Stimulated activated naive CD8-positive, alpha-beta T cell treated with anti-CD3 and anti-CD28 coated beads, Interleukin-15, Interleukin-2, amounts not matched to agents 100 ng/mL and 50 ng/mL, for 24 hours (primary cell): Measurements from ENCODE around the gene GLI1.
A peak's percentile ranks its signal among the peaks of the same experiment; 100 is the strongest.
"Not testable (repeated sequence)": the region's sequence is repeated elsewhere in the genome, so short reads cannot be mapped to it uniquely, and the experiment has no call there.

Experiments used
- H3K27ac Mint-ChIP-seq: one replicate; pipeline ENCODE4 v1.8.0; 2021; ENCODE audit warnings: mild to moderate bottlenecking, mixed read lengths
- H3K27me3 Mint-ChIP-seq: one replicate; pipeline ENCODE4 v1.8.0; 2021; ENCODE audit warnings: mixed read lengths
- H3K36me3 Mint-ChIP-seq: one replicate; pipeline ENCODE4 v1.8.0; 2021; ENCODE audit warnings: low read depth, mixed read lengths
- H3K4me1 Mint-ChIP-seq: one replicate; pipeline ENCODE4 v1.8.0; 2021; ENCODE audit warnings: low read depth, mixed read lengths
- H3K4me3 Mint-ChIP-seq: one replicate; pipeline ENCODE4 v1.8.0; 2021; ENCODE audit warnings: mild to moderate bottlenecking, mixed read lengths
- H3K9me3 Mint-ChIP-seq: one replicate; pipeline ENCODE4 v1.8.0; 2021; ENCODE audit warnings: mixed read lengths

Gene GLI1

DNA sequence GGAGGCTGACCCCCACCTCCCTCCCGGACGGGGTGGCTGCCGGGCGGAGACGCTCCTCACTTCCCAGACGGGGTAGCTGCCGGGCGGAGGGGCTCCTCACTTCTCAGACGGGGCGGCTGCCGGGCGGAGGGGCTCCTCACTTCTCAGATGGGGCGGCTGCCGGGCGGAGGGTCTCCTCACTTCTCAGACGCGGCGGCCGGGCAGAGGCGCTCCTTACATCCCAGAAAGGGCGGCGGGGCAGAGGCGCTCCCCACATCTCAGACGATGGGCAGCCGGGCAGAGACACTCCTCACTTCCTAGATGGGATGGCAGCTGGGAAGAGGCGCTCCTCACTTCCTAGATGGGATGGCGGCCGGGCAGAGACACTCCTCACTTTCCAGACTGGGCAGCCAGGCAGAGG, 48.2 kb downstream of the GLI1 start:
- not testable (repeated sequence) for H3K27ac Mint-ChIP-seq, H3K4me1 Mint-ChIP-seq, H3K4me3 Mint-ChIP-seq, H3K9me3 Mint-ChIP-seq, H3K27me3 Mint-ChIP-seq
- H3K36me3 Mint-ChIP-seq, result peaks cover 70% of the 10 kb centered on the region

DNA sequence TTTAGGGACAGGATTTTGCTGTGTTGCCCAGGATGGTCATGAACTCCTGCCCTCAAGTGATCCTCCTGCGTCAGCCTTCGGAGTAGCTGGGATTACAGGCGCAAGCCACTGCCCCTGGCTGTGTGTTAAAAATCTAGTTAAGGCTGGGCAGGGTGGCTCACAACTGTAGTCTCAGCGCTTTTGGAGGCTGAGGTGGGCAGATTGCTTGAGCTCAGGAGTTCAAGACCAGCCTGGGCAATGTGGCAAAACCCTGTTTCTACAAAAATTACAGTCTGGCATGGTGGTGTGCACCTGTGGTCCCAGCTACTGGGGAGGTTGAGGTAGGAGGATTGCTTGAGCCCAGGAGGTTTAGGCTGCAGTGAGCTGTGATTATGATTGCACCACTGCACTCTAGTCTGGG, 51.6 kb downstream of the GLI1 start:
- Mint-ChIP-seq H3K27me3 (no peaks in the 10 kb centered on the region), H3K4me1 (peaks cover 3% of the 10 kb centered on the region), H3K9me3 (no peaks in the 10 kb centered on the region), H3K36me3 (peaks cover 68% of the 10 kb centered on the region), H3K27ac (no peak overlapping the region), H3K4me3 (no peak overlapping the region)

DNA sequence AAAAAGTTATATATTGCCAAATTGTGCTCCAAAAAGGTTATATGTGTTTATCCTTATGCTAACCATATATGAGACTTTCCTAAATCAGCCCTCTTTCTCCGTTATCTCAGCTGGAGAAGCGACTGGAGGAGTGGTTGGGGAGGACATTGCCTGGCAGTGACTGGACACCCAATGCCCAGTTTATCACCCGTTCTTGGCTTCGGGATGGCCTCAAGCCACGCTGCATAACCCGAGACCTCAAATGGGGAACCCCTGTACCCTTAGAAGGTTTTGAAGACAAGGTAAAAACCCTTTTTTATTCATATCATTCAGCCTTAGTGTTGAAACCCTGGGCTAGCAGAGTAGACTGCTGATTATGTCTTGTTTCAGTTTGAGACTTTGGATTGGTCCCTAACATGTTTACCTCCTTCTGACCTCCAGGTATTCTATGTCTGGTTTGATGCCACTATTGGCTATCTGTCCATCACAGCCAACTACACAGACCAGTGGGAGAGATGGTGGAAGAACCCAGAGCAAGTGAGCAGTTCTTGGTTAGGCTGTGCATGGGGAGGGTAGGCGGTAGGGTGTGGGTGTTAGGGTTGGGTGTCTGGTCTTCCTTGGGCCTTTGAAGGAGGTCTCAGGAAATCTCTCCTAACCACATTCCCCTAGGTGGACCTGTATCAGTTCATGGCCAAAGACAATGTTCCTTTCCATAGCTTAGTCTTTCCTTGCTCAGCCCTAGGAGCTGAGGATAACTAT, 52.2 kb downstream of the GLI1 start:
- peak overlapping the region; percentile 26 for H3K27ac Mint-ChIP-seq
- H3K27me3 Mint-ChIP-seq, result no peaks in the 10 kb centered on the region
- no peak overlapping the region for H3K4me3 Mint-ChIP-seq
- H3K4me1 Mint-ChIP-seq, result peaks cover 3% of the 10 kb centered on the region
- no peaks in the 10 kb centered on the region for H3K9me3 Mint-ChIP-seq
- peaks cover 70% of the 10 kb centered on the region for H3K36me3 Mint-ChIP-seq

DNA sequence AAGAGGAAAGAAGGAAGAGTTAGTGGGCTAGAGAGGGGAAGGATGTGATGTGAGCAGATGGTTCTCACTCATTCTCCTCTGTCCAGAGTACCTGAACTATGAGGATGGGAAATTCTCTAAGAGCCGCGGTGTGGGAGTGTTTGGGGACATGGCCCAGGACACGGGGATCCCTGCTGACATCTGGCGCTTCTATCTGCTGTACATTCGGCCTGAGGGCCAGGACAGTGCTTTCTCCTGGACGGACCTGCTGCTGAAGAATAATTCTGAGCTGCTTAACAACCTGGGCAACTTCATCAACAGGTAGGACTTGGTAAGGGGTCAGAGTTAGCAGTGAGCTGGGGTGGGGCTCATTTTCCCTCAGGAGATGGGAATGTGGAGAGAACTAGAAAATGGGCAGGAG, 53.1 kb downstream of the GLI1 start:
- H3K9me3 Mint-ChIP-seq, result no peaks in the 10 kb centered on the region
- peak overlapping the region; percentile 68 for H3K27ac Mint-ChIP-seq
- no peak overlapping the region for H3K4me3 Mint-ChIP-seq
- H3K27me3 Mint-ChIP-seq, result no peaks in the 10 kb centered on the region
- peaks cover 12% of the 10 kb centered on the region for H3K4me1 Mint-ChIP-seq
- H3K36me3 Mint-ChIP-seq, result peaks cover 79% of the 10 kb centered on the region

DNA sequence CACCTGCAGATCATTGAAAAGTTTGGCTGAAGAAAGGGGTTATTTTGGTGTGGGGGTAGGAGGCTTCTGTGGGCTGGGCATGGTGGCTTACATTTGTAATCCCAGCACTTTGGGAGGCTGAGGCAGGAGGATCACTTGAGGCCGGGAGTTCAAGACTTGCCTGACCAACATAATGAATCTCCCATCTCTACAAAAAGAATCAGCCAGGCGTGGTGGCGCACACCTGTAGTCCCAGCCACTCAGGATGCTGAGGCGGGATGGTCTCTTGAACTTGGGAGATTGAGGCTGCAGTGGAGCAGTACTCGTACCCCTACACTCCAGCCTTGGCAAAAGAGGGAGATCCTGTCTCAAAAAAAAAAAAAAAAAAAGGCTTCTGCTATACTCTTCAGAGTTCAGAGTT, 53.7 kb downstream of the GLI1 start:
- Mint-ChIP-seq H3K9me3 (no peaks in the 10 kb centered on the region), H3K27me3 (no peaks in the 10 kb centered on the region), H3K4me3 (no peak overlapping the region), H3K36me3 (peaks cover 81% of the 10 kb centered on the region), H3K27ac (peak overlapping the region; percentile 68), H3K4me1 (peaks cover 18% of the 10 kb centered on the region)

DNA sequence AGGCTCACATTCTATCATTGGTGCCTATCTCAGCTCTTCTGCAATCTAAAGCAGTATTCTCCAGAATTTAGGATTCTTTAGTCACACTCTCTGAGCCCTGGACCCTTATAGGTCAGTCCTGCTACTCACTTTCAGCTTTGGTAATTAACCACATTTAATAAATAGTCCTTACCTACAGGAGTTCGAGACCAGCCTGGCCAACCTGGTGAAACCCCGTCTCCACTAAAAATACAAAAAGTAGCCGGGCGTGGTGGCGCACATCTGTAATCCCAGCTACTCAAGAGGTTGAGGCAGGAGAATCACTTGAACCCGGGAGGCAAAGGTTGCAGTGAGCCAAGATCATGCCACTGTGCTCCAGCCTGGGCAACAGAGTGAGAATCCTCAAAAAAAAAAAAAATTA, 54.1 kb downstream of the GLI1 start:
- not testable (repeated sequence) for H3K9me3 Mint-ChIP-seq, H3K27me3 Mint-ChIP-seq, H3K27ac Mint-ChIP-seq, H3K4me3 Mint-ChIP-seq
- Mint-ChIP-seq H3K4me1 (peaks cover 23% of the 10 kb centered on the region), H3K36me3 (peaks cover 81% of the 10 kb centered on the region)

DNA sequence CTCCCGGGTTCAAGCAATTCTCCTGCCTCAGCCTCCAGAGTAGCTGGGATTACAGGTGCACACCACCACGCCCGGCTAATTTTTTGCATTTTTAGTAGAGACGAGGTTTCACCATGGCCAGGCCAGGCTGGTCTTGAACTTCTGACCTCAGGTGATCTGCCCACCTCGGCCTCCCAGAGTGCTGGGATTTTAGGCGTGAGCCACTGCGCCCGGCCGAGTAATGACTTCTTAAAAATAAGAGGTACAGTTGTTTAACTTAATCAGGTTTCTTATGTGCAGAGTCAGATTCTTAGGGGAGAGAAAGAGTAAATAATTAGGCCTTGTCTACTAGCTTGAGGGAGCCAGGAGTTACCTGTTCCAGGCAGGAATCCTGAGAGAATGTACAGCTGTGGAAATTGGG, 54.7 kb downstream of the GLI1 start:
- H3K36me3 Mint-ChIP-seq, result peaks cover 81% of the 10 kb centered on the region
- H3K27me3 Mint-ChIP-seq, H3K4me3 Mint-ChIP-seq, H3K9me3 Mint-ChIP-seq: not testable (repeated sequence)
- H3K4me1 Mint-ChIP-seq, result peaks cover 28% of the 10 kb centered on the region
- peak overlapping the region; percentile 28 for H3K27ac Mint-ChIP-seq

DNA sequence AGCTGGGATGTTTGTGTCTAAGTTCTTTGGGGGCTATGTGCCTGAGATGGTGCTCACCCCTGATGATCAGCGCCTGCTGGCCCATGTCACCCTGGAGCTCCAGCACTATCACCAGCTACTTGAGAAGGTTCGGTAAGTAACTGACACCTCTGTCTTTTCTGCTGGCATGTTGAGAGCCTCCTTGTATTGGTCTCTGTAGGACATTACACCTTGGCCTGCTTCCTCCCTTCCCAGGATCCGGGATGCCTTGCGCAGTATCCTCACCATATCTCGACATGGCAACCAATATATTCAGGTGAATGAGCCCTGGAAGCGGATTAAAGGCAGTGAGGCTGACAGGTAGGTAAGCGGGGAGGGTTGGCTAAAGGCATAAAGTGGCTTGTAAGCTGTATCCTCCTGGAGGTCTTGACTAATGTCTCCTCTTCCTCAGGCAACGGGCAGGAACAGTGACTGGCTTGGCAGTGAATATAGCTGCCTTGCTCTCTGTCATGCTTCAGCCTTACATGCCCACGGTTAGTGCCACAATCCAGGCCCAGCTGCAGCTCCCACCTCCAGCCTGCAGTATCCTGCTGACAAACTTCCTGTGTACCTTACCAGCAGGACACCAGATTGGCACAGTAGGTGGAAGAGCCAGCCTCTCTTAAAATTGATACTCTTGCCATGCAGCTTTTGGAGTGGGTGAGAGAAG, 55.3 kb downstream of the GLI1 start:
- Mint-ChIP-seq H3K27ac (peak overlapping the region; percentile 28), H3K27me3 (no peaks in the 10 kb centered on the region)

DNA sequence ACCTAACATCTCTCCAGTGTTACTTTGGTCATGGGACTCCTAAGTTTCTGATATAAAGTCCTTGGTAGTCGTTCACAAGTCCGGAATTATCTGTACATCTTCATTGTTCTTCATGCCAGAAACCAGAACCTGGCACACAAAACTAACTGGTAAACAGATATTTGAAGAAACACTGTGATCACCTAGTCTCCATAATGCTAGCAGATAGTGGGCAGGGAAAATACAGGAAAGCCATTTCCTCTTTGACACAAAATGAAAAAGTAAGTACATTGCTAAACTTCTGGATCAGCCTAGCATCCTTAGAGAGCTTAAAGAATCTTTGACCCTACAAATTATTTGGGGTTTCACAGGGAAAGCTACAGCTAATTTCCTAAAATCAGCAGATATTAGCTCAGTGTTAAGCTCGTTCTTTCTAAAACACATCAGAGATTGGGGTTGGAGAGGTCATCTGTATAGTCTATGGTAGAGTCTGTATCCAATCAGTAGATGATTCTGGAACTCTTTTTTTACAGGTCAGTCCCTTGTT, 55.9 kb downstream of the GLI1 start:
- no peak overlapping the region for H3K27ac Mint-ChIP-seq

More for the DNA sequence above, 55.3 kb downstream of the GLI1 start:
- Mint-ChIP-seq H3K9me3 (no peaks in the 10 kb centered on the region), H3K4me3 (no peak overlapping the region), H3K4me1 (peaks cover 27% of the 10 kb centered on the region), H3K36me3 (peaks cover 81% of the 10 kb centered on the region)

DNA sequence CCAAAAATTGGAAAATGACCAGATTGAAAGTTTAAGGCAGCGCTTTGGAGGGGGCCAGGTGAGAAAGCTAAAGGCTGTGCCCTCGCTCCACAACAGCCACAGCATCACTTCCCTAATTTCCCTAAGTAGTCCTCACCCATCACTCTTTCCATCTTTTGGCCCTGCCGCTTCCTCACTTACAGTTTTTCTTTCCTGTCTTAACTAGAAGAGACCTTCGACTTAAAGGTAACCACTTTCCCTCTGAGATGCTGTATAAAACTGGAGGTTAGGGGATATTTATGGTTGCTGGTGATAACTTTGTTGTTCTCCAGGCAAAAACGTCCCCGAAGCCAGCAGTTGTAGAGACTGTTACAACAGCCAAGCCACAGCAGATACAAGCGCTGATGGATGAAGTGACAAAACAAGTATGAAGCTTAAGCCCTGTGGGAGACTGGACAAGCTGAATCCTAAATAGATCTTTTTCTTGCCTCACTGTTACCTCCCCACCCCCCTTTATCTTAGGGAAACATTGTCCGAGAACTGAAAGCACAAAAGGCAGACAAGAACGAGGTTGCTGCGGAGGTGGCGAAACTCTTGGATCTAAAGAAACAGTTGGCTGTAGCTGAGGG, 56.5 kb downstream of the GLI1 start:
- Mint-ChIP-seq H3K27me3 (no peaks in the 10 kb centered on the region), H3K9me3 (no peaks in the 10 kb centered on the region), H3K4me1 (peaks cover 30% of the 10 kb centered on the region), H3K27ac (peak overlapping the region; percentile 79), H3K36me3 (peaks cover 83% of the 10 kb centered on the region), H3K4me3 (no peak overlapping the region)

More for the DNA sequence above, 55.9 kb downstream of the GLI1 start:
- peaks cover 83% of the 10 kb centered on the region for H3K36me3 Mint-ChIP-seq
- H3K27me3 Mint-ChIP-seq, result no peaks in the 10 kb centered on the region
- no peaks in the 10 kb centered on the region for H3K9me3 Mint-ChIP-seq
- peaks cover 27% of the 10 kb centered on the region for H3K4me1 Mint-ChIP-seq
- no peak overlapping the region for H3K4me3 Mint-ChIP-seq

DNA sequence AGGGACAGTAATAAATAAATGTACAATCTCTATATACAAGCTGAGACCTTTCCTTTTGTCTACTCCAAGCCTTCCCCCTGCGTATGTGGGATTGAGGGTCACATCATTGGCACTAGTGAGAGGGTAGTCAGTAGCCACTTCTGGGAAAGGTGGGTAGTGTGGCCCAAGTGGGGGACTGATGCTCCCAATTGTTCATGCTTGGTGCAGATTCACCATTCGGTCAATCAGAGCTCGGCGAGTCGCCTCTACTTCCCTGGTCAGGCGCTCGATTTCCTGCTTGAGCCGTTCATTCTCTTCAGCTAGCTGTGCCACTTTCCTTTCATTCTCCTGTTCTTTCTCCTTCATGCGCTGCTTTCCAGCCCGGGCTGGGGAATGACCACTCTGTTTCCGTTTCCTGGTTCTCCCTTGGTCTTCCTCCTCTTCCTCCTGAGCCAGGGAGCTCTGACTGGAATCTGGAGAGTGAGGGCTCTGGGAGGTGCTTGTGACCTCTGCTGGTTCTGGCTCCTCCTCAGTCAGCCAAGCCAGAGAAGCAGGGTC, 57.1 kb downstream of the GLI1 start:
- Mint-ChIP-seq H3K4me3 (no peak overlapping the region), H3K27me3 (no peaks in the 10 kb centered on the region), H3K9me3 (no peaks in the 10 kb centered on the region), H3K36me3 (peaks cover 82% of the 10 kb centered on the region), H3K4me1 (peaks cover 36% of the 10 kb centered on the region), H3K27ac (peak overlapping the region; percentile 72)

DNA sequence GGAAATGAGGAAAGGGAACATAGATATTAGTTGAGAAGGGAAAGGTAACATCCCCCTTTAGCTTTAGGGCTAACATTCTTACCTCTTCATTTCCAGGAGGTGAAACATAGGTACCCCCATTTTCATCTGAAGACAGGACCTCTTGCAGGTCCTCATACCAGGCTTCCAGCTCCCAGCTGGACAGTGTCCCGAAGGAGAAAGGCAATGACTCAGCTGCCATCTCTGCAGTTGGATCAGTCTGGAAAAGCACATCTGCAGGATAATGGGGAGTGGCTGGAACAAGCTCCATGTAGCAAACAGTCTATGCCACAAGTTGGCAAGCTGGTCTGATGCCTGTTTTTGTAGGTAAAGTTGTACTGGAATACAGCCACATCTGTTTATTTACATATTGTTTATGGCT, 57.6 kb downstream of the GLI1 start:
- no peaks in the 10 kb centered on the region for H3K9me3 Mint-ChIP-seq
- H3K36me3 Mint-ChIP-seq, result peaks cover 77% of the 10 kb centered on the region
- H3K4me3 Mint-ChIP-seq, result peak overlapping the region; percentile 41
- H3K4me1 Mint-ChIP-seq, result peaks cover 41% of the 10 kb centered on the region
- peak overlapping the region; percentile 72 for H3K27ac Mint-ChIP-seq
- no peaks in the 10 kb centered on the region for H3K27me3 Mint-ChIP-seq

DNA sequence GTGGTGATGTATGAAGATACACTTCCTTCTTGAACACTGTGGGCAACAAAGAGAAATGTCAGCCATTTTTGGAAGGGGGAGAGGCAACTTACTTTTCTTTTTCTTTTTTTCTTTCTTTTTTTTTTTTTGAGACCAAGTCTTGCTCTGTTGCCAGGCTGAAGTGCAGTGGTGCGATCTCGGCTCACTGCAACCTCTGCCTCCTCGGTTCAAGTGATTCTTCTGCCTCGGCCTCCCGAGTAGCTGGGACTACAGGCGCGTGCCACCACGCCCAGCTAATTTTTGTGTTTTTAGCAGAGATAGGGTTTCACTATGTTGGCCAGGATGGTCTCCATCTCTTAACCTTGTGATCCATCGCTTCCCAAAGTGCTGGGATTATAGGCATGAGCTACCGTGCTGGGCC, 58.1 kb downstream of the GLI1 start:
- not testable (repeated sequence) for H3K27me3 Mint-ChIP-seq, H3K9me3 Mint-ChIP-seq
- Mint-ChIP-seq H3K36me3 (peaks cover 72% of the 10 kb centered on the region), H3K4me1 (peaks cover 43% of the 10 kb centered on the region), H3K27ac (peak overlapping the region; percentile 72), H3K4me3 (peak overlapping the region; percentile 85)

DNA sequence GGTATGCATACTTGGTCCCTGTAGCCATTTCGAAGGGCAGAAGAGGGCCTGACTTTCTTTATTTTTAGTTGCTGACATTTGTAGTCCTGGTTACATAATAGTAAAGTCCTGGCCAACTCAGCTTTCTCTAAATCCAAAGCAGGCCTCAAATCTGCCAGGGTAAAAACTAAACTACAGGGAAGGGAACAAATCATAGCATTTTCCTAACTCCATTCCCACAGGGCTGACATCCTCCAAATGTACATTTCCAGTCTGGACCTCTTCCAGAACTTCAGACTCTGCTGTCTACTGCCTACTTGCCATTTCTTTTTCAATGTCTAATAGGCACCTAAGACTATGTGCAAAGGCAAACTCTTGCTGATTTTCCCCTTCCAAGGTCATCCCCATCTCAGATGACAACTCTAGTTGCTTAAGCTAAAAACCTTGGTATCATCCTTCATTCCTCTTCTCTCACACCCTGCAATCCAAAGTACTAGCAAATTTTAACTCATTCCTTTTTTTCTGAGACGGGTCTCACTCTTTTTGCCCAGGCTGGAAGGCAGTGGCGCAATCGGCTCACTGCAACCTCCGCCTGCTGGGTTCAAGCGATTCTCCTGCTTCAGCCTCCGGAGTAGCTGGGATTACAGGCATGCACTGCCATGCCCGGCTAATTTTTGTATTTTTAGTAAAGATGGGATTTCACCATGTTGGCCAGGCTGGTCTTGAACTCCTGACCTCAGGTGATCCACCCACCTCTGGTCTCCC, 58.8 kb downstream of the GLI1 start:
- peak overlapping the region; percentile 99 for H3K27ac Mint-ChIP-seq
- H3K9me3 Mint-ChIP-seq, result no peaks in the 10 kb centered on the region
- H3K4me1 Mint-ChIP-seq, result peaks cover 46% of the 10 kb centered on the region
- H3K36me3 Mint-ChIP-seq, result peaks cover 65% of the 10 kb centered on the region
- peak overlapping the region; percentile 85 for H3K4me3 Mint-ChIP-seq
- no peaks in the 10 kb centered on the region for H3K27me3 Mint-ChIP-seq
